Upper lobe of right lung (tissue), 1 donor: Measurements from ENCODE around the gene ZNF662. TPM values are rescaled to one million over a fixed set of nuclear protein-coding genes. Genes with fewer than 3 reads are reported as not detected.

ENCODE experiments used
- ATAC-seq: fragments of 200-7000 bp; cut with Tn5 transposase; one replicate; pipeline ENCODE4 v1.9.1; 2020; ENCODE audit warnings: mild to moderate bottlenecking, moderate library complexity
- DNase-seq: peaks from one replicate; pipeline ENCODE4 v3.0.0-alpha.2; 2020
- H3K27ac ChIP-seq: fragments of 200-600 bp; one replicate; pipeline ENCODE4 v1.8.0; 2022
- H3K27me3 ChIP-seq: fragments of 200-600 bp; one replicate; pipeline ENCODE4 v1.8.0; 2022; ENCODE audit warnings: mild to moderate bottlenecking
- H3K36me3 ChIP-seq: fragments of 200-600 bp; one replicate; pipeline ENCODE4 v1.8.0; 2022
- H3K4me1 ChIP-seq: fragments of 200-600 bp; one replicate; pipeline ENCODE4 v1.8.0; 2022
- H3K4me3 ChIP-seq: fragments of 200-600 bp; one replicate; pipeline ENCODE4 v1.8.0; 2022; ENCODE audit warnings: mild to moderate bottlenecking
- H3K9me3 ChIP-seq: fragments of 200-600 bp; one replicate; pipeline ENCODE4 v1.8.0; 2022
- intact Hi-C: fragments of 100-400 bp; cut with DNase I; formaldehyde crosslinking; loops from one replicate; pipeline ENCODE4 v1.11.0; 2022
- total RNA-seq: library from RNA; stranded (reverse); fragmentation: NEBNext Ultra II Directional; extraction: Animal tissue kit (Norgen Biotek cat#: 25700); gene quantifications from one replicate; pipeline ENCODE4 v1.2.1, GENCODE V29; 2021
- TF ChIP-seq, protein P1 (sequence below): fragments of 200-600 bp; IDR thresholded peaks from one replicate; pipeline ENCODE4 v1.8.0; 2022; ENCODE audit warnings: antibody characterized with exemption
- donor health status: DM: no; HTN: yes; CAD: no; lungs with severe emphysema.

ZNF662 gene
- total RNA-seq, 1 donor from 2014 or later: 9.6 TPM

DNA sequence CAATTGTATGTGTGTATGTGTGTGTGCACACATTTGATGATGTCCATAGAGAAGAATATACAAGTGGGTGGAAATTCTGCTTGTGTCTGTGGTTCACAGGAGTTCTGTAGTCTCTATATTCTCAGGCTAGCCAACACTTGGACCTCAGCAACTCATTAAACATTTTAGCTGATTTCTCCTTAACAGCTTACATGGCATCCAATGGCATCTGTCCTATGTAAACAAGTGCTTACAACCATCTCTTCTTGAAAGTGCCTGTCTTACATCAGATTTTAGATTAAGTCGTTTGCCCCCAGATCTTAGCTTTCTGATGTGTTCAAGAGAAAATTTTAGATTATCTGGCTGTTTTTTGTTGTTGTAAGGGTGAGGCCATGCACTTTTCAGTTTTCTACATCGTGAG is 29.0 kb downstream of the ZNF662 start:
- H3K9me3 ChIP-seq: no peaks in the 10 kb centered on the region
- no peak overlapping the region for H3K4me3 ChIP-seq
- intact Hi-C loops: no loop called here
- no peak for DNase-seq
- H3K36me3 ChIP-seq: no peaks in the 10 kb centered on the region
- TF ChIP-seq, protein P1, sequence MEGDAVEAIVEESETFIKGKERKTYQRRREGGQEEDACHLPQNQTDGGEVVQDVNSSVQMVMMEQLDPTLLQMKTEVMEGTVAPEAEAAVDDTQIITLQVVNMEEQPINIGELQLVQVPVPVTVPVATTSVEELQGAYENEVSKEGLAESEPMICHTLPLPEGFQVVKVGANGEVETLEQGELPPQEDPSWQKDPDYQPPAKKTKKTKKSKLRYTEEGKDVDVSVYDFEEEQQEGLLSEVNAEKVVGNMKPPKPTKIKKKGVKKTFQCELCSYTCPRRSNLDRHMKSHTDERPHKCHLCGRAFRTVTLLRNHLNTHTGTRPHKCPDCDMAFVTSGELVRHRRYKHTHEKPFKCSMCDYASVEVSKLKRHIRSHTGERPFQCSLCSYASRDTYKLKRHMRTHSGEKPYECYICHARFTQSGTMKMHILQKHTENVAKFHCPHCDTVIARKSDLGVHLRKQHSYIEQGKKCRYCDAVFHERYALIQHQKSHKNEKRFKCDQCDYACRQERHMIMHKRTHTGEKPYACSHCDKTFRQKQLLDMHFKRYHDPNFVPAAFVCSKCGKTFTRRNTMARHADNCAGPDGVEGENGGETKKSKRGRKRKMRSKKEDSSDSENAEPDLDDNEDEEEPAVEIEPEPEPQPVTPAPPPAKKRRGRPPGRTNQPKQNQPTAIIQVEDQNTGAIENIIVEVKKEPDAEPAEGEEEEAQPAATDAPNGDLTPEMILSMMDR: no peak
- H3K27me3 ChIP-seq: no peaks in the 10 kb centered on the region
- H3K4me1 ChIP-seq: no peaks in the 10 kb centered on the region
- H3K27ac ChIP-seq: no peak overlapping the region
- no peak for ATAC-seq

DNA sequence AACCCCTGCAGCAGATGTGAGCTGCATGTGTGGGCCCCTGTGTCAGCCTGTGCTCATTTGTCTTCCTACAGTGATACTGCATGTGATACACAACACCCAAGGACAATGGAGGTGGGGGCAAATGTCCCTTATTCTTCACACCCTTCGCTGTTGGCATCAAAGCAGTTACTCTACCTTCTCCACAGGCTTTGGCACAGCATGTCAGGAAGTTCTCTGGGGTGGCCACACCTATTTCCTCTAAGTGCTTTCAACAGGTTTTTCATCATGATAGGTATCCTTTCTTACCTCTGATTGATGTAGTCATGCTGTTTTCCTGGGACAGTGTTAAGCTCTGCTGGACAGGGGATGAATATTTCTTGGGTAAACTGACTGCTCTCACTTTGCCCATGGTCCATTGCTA is 29.5 kb downstream of the ZNF662 start:
- Histone ChIP-seq H3K4me3 (no peak overlapping the region), H3K9me3 (no peaks in the 10 kb centered on the region), H3K36me3 (no peaks in the 10 kb centered on the region), H3K27ac (no peak overlapping the region), H3K4me1 (no peaks in the 10 kb centered on the region), H3K27me3 (no peaks in the 10 kb centered on the region)
- DNase-seq: no peak
- intact Hi-C loops: no loop called here
- no peak for ATAC-seq
- TF ChIP-seq, protein P1: no peak

DNA sequence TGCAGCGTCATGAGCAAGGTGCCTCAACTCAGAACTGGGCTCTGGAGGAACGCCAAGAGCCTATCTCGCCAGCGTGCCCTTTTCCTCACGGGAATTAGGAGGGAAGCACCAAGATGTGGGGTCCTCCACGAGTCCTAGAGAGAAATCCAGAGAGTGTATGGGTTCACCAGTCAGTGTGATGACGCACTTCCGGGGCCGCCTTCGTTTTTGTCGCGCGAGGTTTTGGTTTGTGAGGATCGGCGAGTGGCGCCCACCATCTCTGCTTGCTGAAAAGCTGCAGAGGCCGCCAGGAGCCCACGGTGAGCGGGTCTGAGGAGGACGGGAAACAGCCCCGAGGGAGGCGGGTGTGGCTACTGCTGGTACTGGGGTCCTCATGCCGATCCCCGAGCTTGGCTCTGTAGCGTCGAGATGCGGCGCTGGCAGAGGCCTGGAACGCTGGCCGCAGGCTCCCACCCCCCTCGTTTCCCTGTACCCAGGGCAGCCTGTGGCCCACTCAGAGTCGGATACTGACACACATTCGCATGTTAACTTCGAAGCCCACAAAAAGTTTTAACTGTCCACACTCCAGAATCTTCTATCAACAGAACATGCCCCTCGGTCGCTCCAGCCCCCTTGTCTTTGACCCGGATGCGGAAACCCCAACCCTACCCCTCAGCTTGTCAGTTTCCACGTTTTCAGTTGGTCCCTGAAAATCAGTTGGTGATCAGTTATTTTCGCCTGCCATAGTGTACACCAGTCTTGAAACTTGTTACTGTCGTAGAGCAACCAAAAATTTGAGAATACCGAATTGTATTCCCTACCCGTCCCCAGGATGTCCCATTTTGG is 30.4 kb downstream of the ZNF662 start:
- ATAC-seq (peak; percentile 37), DNase-seq (peak; percentile 65)
- Histone ChIP-seq H3K27ac (no peak overlapping the region), H3K27me3 (no peaks in the 10 kb centered on the region), H3K9me3 (no peaks in the 10 kb centered on the region), H3K4me3 (peak overlapping the region; percentile 40), H3K4me1 (no peaks in the 10 kb centered on the region), H3K36me3 (no peaks in the 10 kb centered on the region)
- intact Hi-C loops: no loop called here
- TF ChIP-seq, protein P1: no peak

DNA sequence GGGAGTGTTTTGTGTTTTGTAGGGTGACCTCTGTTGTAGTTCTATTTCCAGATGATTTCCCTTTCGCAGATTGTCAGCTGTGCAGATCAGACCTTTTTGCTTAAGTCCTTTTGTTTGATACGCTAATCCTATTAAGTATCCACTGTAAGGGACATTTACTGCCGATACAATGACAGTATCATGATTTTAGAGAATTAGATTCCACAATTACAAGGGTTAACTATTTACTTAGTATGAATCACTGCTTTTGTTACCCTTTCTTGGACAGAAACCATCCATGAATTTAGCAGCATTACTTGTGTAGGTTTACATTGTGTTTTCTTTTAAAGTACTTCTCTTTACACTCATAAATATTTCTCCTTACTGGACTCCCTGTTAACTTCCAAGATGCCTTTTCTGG is 31.4 kb downstream of the ZNF662 start:
- Histone ChIP-seq H3K27me3 (no peaks in the 10 kb centered on the region), H3K4me1 (no peaks in the 10 kb centered on the region), H3K9me3 (no peaks in the 10 kb centered on the region), H3K27ac (no peak overlapping the region), H3K36me3 (no peaks in the 10 kb centered on the region), H3K4me3 (no peak overlapping the region)
- intact Hi-C loops: no loop called here
- DNase-seq (no peak), ATAC-seq (no peak)
- TF ChIP-seq, protein P1: no peak

DNA sequence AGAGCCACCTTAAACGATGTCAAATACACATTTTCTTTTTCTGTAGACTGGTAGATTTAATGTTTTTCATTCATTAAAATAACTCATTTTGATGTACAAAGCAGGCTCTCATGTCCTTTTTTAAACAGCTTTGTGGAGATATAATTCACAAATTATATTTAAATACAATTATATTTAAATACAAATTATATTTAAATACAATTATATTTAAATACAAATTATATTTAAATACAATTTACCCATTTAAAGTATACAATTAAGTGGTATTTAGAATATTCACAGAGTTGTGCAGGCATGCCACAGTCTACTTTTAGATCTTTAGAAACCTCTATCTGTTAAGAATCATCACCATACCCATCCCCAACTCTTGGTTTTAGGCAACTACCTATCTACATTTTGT is 36.8 kb downstream of the ZNF662 start:
- no peaks in the 10 kb centered on the region for H3K4me1 ChIP-seq
- TF ChIP-seq, protein P1: no peak
- H3K4me3 ChIP-seq: no peak overlapping the region
- intact Hi-C loops: no loop called here
- H3K27ac ChIP-seq: no peak overlapping the region
- DNase-seq (no peak), ATAC-seq (no peak)
- H3K9me3 ChIP-seq: no peaks in the 10 kb centered on the region
- H3K27me3 ChIP-seq: no peaks in the 10 kb centered on the region
- H3K36me3 ChIP-seq: no peaks in the 10 kb centered on the region

DNA sequence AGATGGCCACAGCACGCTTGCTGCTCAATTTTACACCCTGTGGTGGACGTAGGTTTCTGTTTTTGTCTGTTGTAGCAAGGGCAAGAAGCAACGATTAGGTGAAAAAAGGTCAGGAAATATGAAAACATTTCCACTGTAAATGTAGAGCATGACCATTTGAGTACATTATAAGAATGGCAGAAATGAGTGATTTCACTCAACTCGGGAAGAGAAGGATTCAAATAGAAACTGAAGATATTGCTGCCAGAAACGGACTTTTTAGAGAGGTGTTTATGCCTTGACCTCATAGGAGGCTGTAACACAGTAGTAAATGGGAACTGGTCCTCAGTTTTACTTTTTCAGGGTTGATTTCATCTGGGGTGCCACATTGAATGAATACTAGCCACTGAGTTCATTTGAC is 40.1 kb downstream of the ZNF662 start:
- no peak for DNase-seq
- TF ChIP-seq, protein P1: no peak

More for the DNA sequence above, 40.1 kb downstream of the ZNF662 start:
- H3K36me3 ChIP-seq: no peaks in the 10 kb centered on the region
- intact Hi-C loops: no loop called here
- H3K4me1 ChIP-seq: no peaks in the 10 kb centered on the region
- H3K27ac ChIP-seq: no peak overlapping the region
- no peaks in the 10 kb centered on the region for H3K27me3 ChIP-seq
- no peak overlapping the region for H3K4me3 ChIP-seq
- ATAC-seq: no peak
- H3K9me3 ChIP-seq: no peaks in the 10 kb centered on the region
